NK-92 (cell line): ENCODE measurements around the gene IST1.
A peak's percentile ranks its signal among the peaks of the same experiment; 100 is the strongest.
"Not testable (repeated sequence)": the region's sequence is repeated elsewhere in the genome, so short reads cannot be mapped to it uniquely, and the experiment has no call there.

Experiments used
- DNase-seq: peaks from one replicate; lab custom pipeline; 2025; ENCODE audit not compliant: unreplicated experiment; lab: John Stamatoyannopoulos, UW

IST1 gene

GRCh38 chr16:71894921-71895678 is at the start of gene IST1:
IST1 (plus strand) TSS chr16:71895531; CDS start chr16:71915641, 20,110 bp downstream.
- DNase-seq: peak; percentile 87

- peak; percentile 31 for DNase-seq
Observed at GRCh38 chr16:71845639-71846430, 49.5 kb upstream of the IST1 start, which contains the start of gene ATXN1L. ATXN1L (plus strand) TSS chr16:71845976; CDS start chr16:71849741, 3,765 bp downstream.

DNA sequence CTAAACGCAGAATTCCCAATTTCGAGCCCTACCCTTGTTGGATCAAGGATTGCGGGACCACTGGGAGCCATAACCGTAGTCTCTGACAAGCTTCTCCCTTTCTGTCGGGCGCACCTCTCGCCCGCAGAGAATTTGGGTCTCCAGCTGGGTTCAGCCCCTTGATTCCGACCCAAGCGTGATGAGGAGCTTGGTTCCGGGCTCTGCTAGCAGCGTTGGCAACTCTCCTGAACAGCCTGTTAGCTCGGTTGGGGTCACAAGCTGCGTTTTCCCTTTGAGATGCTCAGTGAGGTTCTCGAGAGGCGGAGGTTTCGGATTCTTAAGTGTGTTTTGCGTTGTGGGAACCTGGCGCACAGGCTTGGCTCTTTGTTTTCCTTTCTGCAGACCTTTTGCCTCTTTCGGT is 48.9 kb upstream of the IST1 start:
- no peak for DNase-seq

- no peak for DNase-seq
Observed at GRCh38 chr16:71847096-71847495, 48.2 kb upstream of the IST1 start.

DNA sequence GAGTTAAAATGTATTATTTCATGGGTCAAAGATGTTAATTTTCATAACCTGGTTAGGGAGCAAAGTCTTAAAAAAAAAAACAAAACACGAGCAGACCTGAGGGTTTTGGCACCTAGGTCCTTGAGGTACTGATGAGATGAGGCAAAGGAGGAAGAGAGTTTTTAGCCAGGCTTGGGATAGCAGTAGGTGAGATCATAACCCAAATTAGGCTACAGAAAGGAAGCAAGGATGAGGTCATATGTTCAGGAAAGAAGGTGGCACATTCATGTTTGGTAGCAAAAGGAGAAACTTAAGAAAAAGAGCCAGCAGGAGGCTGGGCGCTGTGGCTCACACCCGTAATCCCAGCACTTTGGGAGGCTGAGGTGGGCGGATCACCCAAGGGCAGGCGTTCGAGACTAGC is 46.7 kb upstream of the IST1 start:
- DNase-seq: no peak

- DNase-seq: no peak
Observed at GRCh38 chr16:71851746-71852145, 43.6 kb upstream of the IST1 start.

DNA sequence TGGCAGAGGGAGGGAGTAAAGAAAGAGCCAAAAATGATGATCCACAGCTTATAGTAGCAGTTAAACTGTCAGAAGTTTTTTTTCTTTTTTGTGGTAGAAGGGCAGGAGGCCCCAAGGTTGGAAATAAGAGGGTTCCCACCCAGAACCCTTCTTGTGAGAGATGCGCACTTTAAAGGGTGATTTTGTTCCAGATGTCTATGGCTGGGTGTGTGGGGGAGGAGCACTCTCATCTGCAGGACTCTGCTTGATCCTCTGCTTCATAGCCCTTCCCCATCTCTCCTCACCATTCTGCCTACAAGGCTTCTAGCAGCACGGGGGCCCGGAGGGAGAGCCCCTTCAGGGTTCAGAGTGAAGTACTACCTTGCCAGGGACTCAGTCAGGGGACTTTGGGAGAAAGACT is 43.2 kb upstream of the IST1 start:
- DNase-seq: no peak

DNA sequence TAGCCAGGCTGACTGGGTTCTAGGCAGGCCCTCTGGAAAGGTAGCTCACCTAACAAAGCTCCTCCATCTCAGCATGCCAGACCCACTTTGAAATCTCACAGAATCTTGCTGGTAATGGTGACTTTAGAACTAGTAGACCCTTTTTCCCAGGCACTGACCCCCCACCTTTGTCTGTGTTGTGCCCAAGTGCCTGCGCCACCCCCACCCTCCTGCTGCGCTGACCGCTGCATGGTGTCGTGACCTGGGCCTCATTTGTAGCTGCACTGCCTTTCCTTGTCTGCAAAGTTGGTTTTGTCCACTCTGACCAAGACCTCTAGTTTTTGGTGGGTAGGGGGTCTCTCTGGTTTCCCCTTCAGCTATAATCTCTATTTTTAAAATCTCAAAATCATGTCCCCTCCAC is 42.8 kb upstream of the IST1 start:
- no peak for DNase-seq

DNA sequence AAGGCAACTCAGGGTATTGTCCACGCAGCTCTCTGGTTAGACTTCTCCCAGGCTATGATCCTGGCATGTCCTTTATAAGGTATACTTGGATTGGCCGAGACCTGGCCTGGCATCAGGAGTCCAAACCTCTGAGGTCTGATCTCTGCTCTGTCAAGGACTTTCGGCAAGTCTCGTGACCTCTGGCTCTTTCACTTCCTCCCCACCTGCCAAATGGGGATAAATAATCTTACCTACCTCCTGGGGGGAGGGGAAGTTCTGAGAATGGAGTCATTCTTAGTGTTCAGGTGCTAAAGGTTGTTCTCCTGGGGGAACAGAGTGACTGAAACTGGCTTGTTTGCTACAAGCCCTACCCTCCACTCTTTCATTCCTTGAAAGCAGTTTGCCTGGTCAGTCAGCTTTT is 41.9 kb upstream of the IST1 start:
- no peak for DNase-seq

DNA sequence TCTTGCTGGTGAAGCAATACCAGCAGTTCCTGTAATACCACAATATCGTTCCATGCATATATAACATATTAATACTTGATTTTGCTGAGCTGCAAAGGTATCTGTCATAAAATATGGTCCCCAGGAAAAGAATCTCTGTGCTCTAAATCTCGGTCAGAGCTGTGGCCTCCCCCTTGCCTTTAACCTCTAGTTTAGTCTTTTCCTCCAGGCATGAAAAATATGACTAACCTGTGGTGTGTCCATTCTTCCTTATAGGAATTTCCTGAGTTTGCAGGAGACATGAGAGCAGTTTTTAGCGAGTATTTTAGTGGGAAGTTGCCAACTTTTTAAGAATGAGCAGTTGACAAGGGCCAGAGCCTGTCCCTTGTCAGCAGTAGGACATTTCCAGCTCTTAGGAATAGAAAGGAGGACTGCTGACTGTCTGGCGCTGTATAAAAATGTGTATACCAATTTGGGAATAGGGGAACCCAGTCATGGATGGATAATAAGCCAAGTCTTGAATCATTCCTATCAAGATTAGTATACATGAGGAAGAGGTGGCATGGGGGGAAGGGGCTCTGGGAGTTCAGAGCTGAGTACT is 40.9 kb upstream of the IST1 start:
- DNase-seq: no peak

DNA sequence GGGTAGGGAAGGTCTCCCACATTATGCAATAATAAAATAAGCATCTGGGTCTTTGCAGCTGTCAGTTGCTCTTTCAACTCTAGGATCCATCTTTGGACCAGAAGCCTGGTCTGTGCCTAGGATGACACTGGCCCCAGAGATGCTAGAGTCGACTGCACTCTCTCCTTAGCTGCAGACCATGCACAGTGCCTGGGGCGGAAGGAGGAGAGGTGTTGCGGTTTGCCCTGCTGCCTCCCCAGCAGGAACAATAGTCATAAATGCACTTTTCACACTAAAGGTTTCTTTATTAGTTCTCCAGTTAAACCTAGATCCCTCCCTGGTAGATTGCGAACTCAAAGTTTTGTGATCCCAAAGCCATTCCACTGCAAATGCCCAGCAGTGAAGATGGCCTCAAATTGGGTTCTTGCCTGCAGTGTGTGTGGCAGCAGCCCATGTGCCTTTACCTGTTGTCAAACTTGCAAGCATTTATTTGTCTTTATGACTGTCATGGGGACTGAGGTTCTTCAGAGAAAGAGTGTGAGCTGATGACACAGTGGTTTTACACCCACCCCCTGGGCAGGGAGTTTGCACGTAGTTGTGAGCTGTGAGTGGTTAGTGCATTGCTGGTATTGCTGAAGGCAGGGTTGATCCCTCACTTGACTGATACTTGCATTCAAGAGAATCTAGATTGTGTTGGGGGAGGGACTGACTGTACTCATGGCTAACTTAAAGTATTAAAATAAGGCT is 39.2 kb upstream of the IST1 start:
- DNase-seq: no peak

GRCh38 chr16:71859762-71860521 is 35.4 kb upstream of the IST1 start:
- no peak for DNase-seq

- DNase-seq: no peak
Observed at GRCh38 chr16:71863995-71864394, 31.3 kb upstream of the IST1 start.

DNA sequence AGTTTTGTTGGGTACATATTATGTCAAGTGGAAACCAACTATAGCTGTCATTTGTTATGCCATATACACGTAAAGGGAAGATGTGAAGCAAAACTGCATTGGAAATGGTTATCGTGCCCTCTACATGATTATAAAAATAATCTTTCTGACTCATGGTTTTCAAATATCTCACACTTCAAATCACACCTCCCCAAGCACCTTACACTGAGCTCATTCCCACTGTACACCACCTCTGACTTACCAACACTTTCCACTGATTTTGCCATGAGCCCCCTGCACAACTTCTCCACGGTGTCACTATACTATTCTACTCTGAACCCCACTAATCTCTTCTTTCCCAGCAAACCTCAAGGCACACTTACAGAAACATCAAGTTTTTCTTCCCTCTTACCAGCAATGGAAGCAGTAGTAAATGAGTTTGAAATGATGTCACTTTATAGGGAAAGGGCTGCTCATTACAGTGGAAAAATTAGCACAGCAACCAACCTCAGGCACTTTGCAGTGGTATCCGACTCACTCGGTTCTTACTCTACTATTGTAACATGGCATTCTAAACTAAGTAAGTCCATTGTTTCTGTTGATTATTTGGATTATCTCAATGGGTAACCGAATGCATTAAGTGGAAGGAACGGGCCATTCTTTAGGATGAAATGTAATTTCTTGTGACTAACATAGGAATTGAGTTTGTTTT is 30.0 kb upstream of the IST1 start:
- DNase-seq: no peak

GRCh38 chr16:71867175-71867574 is 28.2 kb upstream of the IST1 start:
- not testable (repeated sequence) for DNase-seq

- no peak for DNase-seq
Observed at GRCh38 chr16:71867939-71868338, 27.4 kb upstream of the IST1 start.

- DNase-seq: no peak
Observed at GRCh38 chr16:71869089-71869488, 26.2 kb upstream of the IST1 start.

DNA sequence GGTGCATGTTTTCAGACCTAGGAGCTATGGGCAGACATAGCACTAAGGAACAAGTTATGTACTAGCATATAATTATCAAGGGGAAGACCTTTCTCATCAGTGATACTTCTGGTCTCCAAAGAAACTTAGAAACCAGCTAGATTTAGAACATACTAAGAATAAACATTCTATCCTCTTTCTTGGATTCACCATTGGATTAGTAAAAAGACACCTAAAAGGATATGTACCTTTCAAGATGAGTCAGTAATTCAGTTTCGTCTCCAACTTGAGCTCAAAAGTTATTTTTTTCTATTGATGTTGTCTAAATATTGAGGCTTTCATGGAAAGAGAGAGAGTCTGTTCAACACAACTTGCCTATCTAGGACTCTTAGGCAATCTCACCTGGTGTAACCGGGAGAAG is 24.5 kb upstream of the IST1 start:
- DNase-seq: no peak

- DNase-seq: no peak
Observed at GRCh38 chr16:71873199-71873598, 22.1 kb upstream of the IST1 start.

GRCh38 chr16:71878911-71879310 is 16.4 kb upstream of the IST1 start:
- no peak for DNase-seq
